K562 (cell line): ENCODE results near the gene DGCR8. TPM values are rescaled to one million over a fixed set of nuclear protein-coding genes. Genes with fewer than 3 reads are reported as not detected.

Experiments
- ASH1L ChIP-seq: fragments of 450-650 bp; IDR thresholded peaks from 2 replicates; pipeline ENCODE4 v1.6.1; 2018; ENCODE audit warnings: borderline replicate concordance, mild to moderate bottlenecking, low read depth; ENCODE audit not compliant: partially characterized antibody
- GTF2E2 ChIP-seq: fragments of 200-800 bp; sonication (Bioruptor generic); IDR thresholded peaks from 2 replicates; pipeline ENCODE4 v1.6.1; 2016; ENCODE audit warnings: missing genetic modification characterization, missing compliant biosample characterization
- HDGF ChIP-seq: fragments of 450-650 bp; IDR thresholded peaks from 2 replicates; pipeline ENCODE4 v1.6.1; 2016
- POLR2G ChIP-seq: fragments of 200-400 bp; formaldehyde crosslinking; IDR thresholded peaks from 2 replicates; pipeline ENCODE4 v1.6.1; 2017; ENCODE audit warnings: low read depth, mild to moderate bottlenecking, antibody characterized with exemption, low read length, moderate library complexity
- SUPT5H ChIP-seq: fragments of 450-650 bp; IDR thresholded peaks from 2 replicates; pipeline ENCODE4 v1.6.1; 2016
- ZNF586 ChIP-seq: fragments of 450-650 bp; formaldehyde crosslinking; conservative IDR thresholded peaks from 2 replicates; pipeline ENCODE4 v1.4.0; 2020; ENCODE audit warnings: mild to moderate bottlenecking, moderate library complexity
- polyA plus RNA-seq, 8 experiments: library from polyadenylated mRNA; depleted of rRNA in 4 of 8; stranded (reverse) in 5 of 8; unstranded in 3 of 8; fragments of >200 nt; fragmentation: Nextera tagmentation in 2 of 8; fragmentation: Illumina TruSeq in 1 of 8; extraction: Ambion mirVana in 2 of 8; extraction: Trizol in 1 of 8; gene quantifications; 2 replicates each; pipeline versions ENCODE4 v1.2.1 to v1.2.3, GENCODE V29; 2011 to 2014; ENCODE audit warnings: inconsistent platforms in 1 of 8, missing spikeins in 1 of 8
- total RNA-seq, 7 experiments: library from RNA; depleted of rRNA in 6 of 7; stranded (reverse); fragments of >200 nt in 6 of 7; fragmentation: Illumina TruSeq in 2 of 7; extraction: Trizol in 2 of 7; gene quantifications; 2 replicates each; pipeline versions ENCODE4 v1.2.1 to v1.2.3, GENCODE V29; 2011 to 2021; ENCODE audit warnings: low replicate concordance in 1 of 7
- TF ChIP-seq, protein P1 (sequence below): fragments of 250-450 bp; sonication (Bioruptor Pico); IDR thresholded peaks from 2 replicates; pipeline ENCODE4 v1.4.0; 2020

Gene DGCR8
- total and polyA plus RNA-seq, 9 of the 15 experiments (the other 6 are each of a cell fraction or from before 2014, with no cell fraction given), result 5.9 to 144 (median 80.1) TPM

DNA sequence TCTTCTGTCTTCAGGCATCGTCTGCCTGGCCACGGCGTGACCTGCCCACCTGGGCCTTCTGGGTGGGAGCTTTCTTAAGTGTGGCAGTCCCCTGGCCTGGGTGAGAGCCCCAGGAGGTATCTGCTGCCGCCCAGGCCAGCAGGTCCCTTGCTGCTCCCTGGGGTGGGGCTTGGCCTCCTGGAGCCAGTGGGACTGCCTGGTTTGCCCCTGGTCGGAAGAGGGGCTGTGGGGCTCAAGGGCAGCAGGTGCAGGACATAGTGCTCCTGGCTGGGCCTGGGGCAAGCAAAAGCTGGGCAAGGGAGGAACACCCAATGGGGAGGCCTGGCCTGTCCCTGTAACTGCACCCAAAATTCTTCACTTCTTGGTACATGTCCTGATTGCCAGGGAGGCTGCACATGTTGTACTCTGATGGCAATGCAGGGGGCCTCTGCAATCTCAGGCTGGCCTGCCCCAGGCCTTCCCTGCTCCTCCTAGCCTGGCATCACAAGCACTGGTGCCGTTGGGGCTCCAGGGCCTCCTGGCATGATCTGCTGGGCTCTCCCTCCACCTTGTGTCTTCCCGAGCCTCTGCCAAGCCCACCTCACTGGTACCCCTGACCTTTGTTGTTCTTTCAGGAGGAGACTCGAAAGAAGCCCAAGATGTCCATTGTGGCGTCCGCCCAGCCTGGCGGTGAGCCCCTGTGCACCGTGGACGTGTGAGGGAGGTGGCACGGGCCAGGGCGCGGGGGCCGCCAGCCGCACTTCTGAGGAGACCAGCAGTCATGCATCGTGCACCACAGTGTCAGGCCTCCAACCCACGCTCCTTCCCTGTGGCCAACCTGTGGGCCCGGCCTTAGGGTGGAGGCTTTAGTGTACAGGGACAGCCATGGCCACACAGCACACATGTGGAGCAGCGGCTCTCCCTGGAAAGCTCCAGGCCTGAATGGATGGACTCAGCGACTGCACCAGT, 29.6 kb downstream of the DGCR8 start (continued):
- TF ChIP-seq, protein P1, sequence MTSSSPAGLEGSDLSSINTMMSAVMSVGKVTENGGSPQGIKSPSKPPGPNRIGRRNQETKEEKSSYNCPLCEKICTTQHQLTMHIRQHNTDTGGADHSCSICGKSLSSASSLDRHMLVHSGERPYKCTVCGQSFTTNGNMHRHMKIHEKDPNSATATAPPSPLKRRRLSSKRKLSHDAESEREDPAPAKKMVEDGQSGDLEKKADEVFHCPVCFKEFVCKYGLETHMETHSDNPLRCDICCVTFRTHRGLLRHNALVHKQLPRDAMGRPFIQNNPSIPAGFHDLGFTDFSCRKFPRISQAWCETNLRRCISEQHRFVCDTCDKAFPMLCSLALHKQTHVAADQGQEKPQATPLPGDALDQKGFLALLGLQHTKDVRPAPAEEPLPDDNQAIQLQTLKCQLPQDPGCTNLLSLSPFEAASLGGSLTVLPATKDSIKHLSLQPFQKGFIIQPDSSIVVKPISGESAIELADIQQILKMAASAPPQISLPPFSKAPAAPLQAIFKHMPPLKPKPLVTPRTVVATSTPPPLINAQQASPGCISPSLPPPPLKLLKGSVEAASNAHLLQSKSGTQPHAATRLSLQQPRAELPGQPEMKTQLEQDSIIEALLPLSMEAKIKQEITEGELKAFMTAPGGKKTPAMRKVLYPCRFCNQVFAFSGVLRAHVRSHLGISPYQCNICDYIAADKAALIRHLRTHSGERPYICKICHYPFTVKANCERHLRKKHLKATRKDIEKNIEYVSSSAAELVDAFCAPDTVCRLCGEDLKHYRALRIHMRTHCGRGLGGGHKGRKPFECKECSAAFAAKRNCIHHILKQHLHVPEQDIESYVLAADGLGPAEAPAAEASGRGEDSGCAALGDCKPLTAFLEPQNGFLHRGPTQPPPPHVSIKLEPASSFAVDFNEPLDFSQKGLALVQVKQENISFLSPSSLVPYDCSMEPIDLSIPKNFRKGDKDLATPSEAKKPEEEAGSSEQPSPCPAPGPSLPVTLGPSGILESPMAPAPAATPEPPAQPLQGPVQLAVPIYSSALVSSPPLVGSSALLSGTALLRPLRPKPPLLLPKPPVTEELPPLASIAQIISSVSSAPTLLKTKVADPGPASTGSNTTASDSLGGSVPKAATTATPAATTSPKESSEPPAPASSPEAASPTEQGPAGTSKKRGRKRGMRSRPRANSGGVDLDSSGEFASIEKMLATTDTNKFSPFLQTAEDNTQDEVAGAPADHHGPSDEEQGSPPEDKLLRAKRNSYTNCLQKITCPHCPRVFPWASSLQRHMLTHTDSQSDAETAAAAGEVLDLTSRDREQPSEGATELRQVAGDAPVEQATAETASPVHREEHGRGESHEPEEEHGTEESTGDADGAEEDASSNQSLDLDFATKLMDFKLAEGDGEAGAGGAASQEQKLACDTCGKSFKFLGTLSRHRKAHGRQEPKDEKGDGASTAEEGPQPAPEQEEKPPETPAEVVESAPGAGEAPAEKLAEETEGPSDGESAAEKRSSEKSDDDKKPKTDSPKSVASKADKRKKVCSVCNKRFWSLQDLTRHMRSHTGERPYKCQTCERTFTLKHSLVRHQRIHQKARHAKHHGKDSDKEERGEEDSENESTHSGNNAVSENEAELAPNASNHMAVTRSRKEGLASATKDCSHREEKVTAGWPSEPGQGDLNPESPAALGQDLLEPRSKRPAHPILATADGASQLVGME (CRISPR knock-in tag), result no peak
- TF ChIP-seq ASH1L (no peak), POLR2G (peak; percentile 87), HDGF (no peak), SUPT5H (peak; percentile 61), ZNF586 (CRISPR knock-in tag) (0 out of 2 replicates have a peak, but pooled peaks have one; percentile 26), GTF2E2 (tag) (no peak)
